ENCODE results near the gene PRKCE. TPM values are rescaled to one million over a fixed set of nuclear protein-coding genes. Genes with fewer than 3 reads are reported as not detected.

PRKCE gene
- total RNA-seq, 1 experiment from 2014 or later: 14.8 TPM

- Histone ChIP-seq H3K9me2 (ENCODE audit: insufficient read depth) (no peaks in the 10 kb centered on the region), H3K4me2 (ENCODE audit: low read length) (peak overlapping the region; percentile 11; the same call in 1 of the 2 replicates), H4K20me1 (ENCODE audit: insufficient read depth) (no peaks in the 10 kb centered on the region), H3K4me1 (ENCODE audit: control insufficient read depth in 1 of 2, insufficient read depth in 2 of 2, low read length in 2 of 2) (peaks cover 0 to 20% of the 10 kb centered on the region in 2 experiments; a peak in 1 of 4 replicates), H3K4me3 (replicated peaks in 1 of 2; ENCODE audit: low read depth in 1 of 2, low read length in 2 of 2) (no peak overlapping the region), H3K36me3 (ENCODE audit: control insufficient read depth in 1 of 2, insufficient read depth in 2 of 2, low read length in 2 of 2) (no peaks in the 10 kb centered on the region), H3K9me3 (ENCODE audit: control insufficient read depth in 1 of 2, insufficient read depth in 1 of 2, low read depth in 1 of 2, low read length in 2 of 2) (no peaks in the 10 kb centered on the region), H2AFZ (ENCODE audit: low read depth, low read length, poor library complexity, severe bottlenecking) (no peak overlapping the region), H3K27ac (ENCODE audit: low read depth, low read length) (no peak overlapping the region), H3K9ac (ENCODE audit: low read length) (no peak overlapping the region), H3K79me2 (ENCODE audit: insufficient read depth, low read length) (0 out of 2 replicates have a peak, but pooled peaks cover 4% of the 10 kb centered on the region), H3K27me3 (ENCODE audit: insufficient read depth, low read length) (no peaks in the 10 kb centered on the region)
- DNase-seq (ENCODE audit: low read depth, low spot score) (no peak), ATAC-seq (peak; percentile 59)
- RAD21 ChIA-PET (ENCODE audit: low non-redundant PET in 1 of 2, low total read pairs in 2 of 2, uncharacterized antibody in 2 of 2, unreplicated experiment in 2 of 2): no interaction called here
- CTCF ChIA-PET: no interaction called here
- intact Hi-C loops (cut with micrococcal nuclease): no loop called here
- POLR2A ChIA-PET: no interaction called here
- BruUV-seq (replicated peaks): no TSS peak
- TF ChIP-seq FOSL1 (IDR thresholded peaks at IDR 0.05; ENCODE audit: low read depth) (peak; percentile 36; the same call in 1 of the 2 replicates), CTCF (IDR thresholded peaks at IDR 0.05 in 2 of 3, conservative IDR thresholded peaks at IDR 0.05 in 1 of 3; ENCODE audit: borderline replicate concordance in 1 of 3, insufficient read depth in 1 of 3, low read depth in 2 of 3, low read length in 2 of 3) (no peak), JUND (IDR thresholded peaks at IDR 0.05) (peak; percentile 39)
These were observed 160.6 kb downstream of the PRKCE start for GRCh38 chr2:45812011-45812500.

- Histone ChIP-seq H3K36me3 (ENCODE audit: control insufficient read depth in 1 of 2, insufficient read depth in 2 of 2, low read length in 2 of 2) (no peaks in the 10 kb centered on the region), H3K9me3 (ENCODE audit: control insufficient read depth in 1 of 2, insufficient read depth in 1 of 2, low read depth in 1 of 2, low read length in 2 of 2) (no peaks in the 10 kb centered on the region), H3K9me2 (ENCODE audit: insufficient read depth) (no peaks in the 10 kb centered on the region), H3K27me3 (ENCODE audit: insufficient read depth, low read length) (no peaks in the 10 kb centered on the region), H3K79me2 (ENCODE audit: insufficient read depth, low read length) (0 out of 2 replicates have a peak, but pooled peaks cover 4% of the 10 kb centered on the region), H3K4me2 (ENCODE audit: low read length) (peak overlapping the region; percentile 15; the same call in 1 of the 2 replicates), H3K9ac (ENCODE audit: low read length) (no peak overlapping the region), H2AFZ (ENCODE audit: low read depth, low read length, poor library complexity, severe bottlenecking) (no peak overlapping the region), H4K20me1 (ENCODE audit: insufficient read depth) (no peaks in the 10 kb centered on the region), H3K27ac (ENCODE audit: low read depth, low read length) (no peak overlapping the region), H3K4me3 (replicated peaks in 1 of 2; ENCODE audit: low read depth in 1 of 2, low read length in 2 of 2) (no peak overlapping the region), H3K4me1 (ENCODE audit: control insufficient read depth in 1 of 2, insufficient read depth in 2 of 2, low read length in 2 of 2) (peaks cover 0 to 20% of the 10 kb centered on the region in 2 experiments; a peak in 1 of 4 replicates)
- TF ChIP-seq FOSL1 (IDR thresholded peaks at IDR 0.05; ENCODE audit: low read depth): no peak
- no peak for TF ChIP-seq POLR2AphosphoS5 (IDR thresholded peaks at IDR 0.05; ENCODE audit: low read depth, low read length)
- TF ChIP-seq ZNF274 (IDR thresholded peaks at IDR 0.05; ENCODE audit: low read depth, low read length): no peak
- no peak for TF ChIP-seq ZFX (IDR thresholded peaks at IDR 0.05)
- TF ChIP-seq CEBPB (IDR thresholded peaks at IDR 0.05; ENCODE audit: low read depth): no peak
- no peak for TF ChIP-seq CBX3 (IDR thresholded peaks at IDR 0.05; ENCODE audit: low read depth)
- TF ChIP-seq ATF3 (IDR thresholded peaks at IDR 0.05): no peak
- no peak for TF ChIP-seq MAX (IDR thresholded peaks at IDR 0.05)
- no peak for TF ChIP-seq POLR2A (IDR thresholded peaks at IDR 0.05; ENCODE audit: borderline replicate concordance, extremely low read depth, insufficient read depth, insufficient read length)
- TF ChIP-seq SRF (IDR thresholded peaks at IDR 0.05; ENCODE audit: low read depth): no peak
- TF ChIP-seq SP1 (IDR thresholded peaks at IDR 0.05; ENCODE audit: low read depth): no peak
- TF ChIP-seq JUND (IDR thresholded peaks at IDR 0.05): no peak
- TF ChIP-seq EZH2 (IDR thresholded peaks at IDR 0.05): no peak
- TF ChIP-seq CTCF (IDR thresholded peaks at IDR 0.05 in 2 of 3, conservative IDR thresholded peaks at IDR 0.05 in 1 of 3; ENCODE audit: borderline replicate concordance in 1 of 3, insufficient read depth in 1 of 3, low read depth in 2 of 3, low read length in 2 of 3): no peak
- no peak for DNase-seq (ENCODE audit: low read depth, low spot score)
- intact Hi-C loops (cut with micrococcal nuclease): no loop called here
- no peak for ATAC-seq
- POLR2A ChIA-PET: no interaction called here
- RAD21 ChIA-PET (ENCODE audit: low non-redundant PET in 1 of 2, low total read pairs in 2 of 2, uncharacterized antibody in 2 of 2, unreplicated experiment in 2 of 2): no interaction called here
- CTCF ChIA-PET: no interaction called here
- no TSS peak for BruUV-seq (replicated peaks)
These were observed 161.8 kb downstream of the PRKCE start for GRCh38 chr2:45813003-45813941.
